ENCODE measurements around the gene SLC18A3. TPM values are rescaled to one million over a fixed set of nuclear protein-coding genes. Genes with fewer than 3 reads are reported as not detected.

SLC18A3 gene
- total and polyA plus RNA-seq, 5 donors, result 0.14 to 0.23 TPM; not detected in 3

GRCh38 chr10:49578392-49578791 lies 31.7 kb upstream of the SLC18A3 start:
- WGBS, result 86% methylated on average over 3 of the region's 3 CpGs
- H3K4me1 ChIP-seq (ENCODE audit: control insufficient read depth, insufficient read depth, low read length), result no peaks in the 10 kb centered on the region
- H3K27ac ChIP-seq (ENCODE audit: low read length), result no peak overlapping the region
- ATAC-seq (no peak), DNase-seq (no peak)
- H3K9me3 ChIP-seq (ENCODE audit: control insufficient read depth, low read length), result no peaks in the 10 kb centered on the region
- H3K4me3 ChIP-seq (ENCODE audit: low read length), result no peak overlapping the region
- intact Hi-C loops (cut with DNase I), result no loop called here
- no peaks in the 10 kb centered on the region for H3K27me3 ChIP-seq (ENCODE audit: control insufficient read depth, insufficient read depth)

DNA sequence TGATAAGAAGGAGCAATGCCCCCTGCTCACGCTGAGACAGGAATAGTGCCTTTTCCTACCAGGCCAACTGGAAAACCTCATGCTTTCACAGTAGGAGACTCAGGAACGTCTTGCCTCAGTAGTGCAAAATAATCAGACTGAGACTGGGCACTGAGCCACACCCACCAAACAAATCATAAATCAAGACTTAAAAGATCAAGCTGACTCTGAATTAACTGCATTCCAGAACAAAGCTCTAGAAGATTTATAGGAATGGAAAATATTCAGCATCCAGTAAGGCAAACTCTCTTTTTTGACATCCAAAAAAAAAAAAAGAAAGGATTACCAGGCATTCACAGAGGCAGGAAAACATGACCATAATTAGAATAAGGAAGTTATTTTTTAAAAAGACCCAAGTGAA lies 30.5 kb upstream of the SLC18A3 start:
- Histone ChIP-seq H3K4me3 (ENCODE audit: low read length) (no peak overlapping the region), H3K4me1 (ENCODE audit: control insufficient read depth, insufficient read depth, low read length) (no peaks in the 10 kb centered on the region), H3K27ac (ENCODE audit: low read length) (no peak overlapping the region), H3K9me3 (ENCODE audit: control insufficient read depth, low read length) (no peaks in the 10 kb centered on the region), H3K27me3 (ENCODE audit: control insufficient read depth, insufficient read depth) (no peaks in the 10 kb centered on the region)
- DNase-seq (no peak), ATAC-seq (no peak)
- 51% methylated on average over 2 of the region's 2 CpGs for WGBS
- intact Hi-C loops (cut with DNase I), result no loop called here

- no peaks in the 10 kb centered on the region for H3K9me3 ChIP-seq (ENCODE audit: control insufficient read depth, low read length)
- ATAC-seq (no peak), DNase-seq (no peak)
- no peaks in the 10 kb centered on the region for H3K27me3 ChIP-seq (ENCODE audit: control insufficient read depth, insufficient read depth)
- intact Hi-C loops (cut with DNase I), result no loop called here
- no peaks in the 10 kb centered on the region for H3K4me1 ChIP-seq (ENCODE audit: control insufficient read depth, insufficient read depth, low read length)
- no peak overlapping the region for H3K27ac ChIP-seq (ENCODE audit: low read length)
- H3K4me3 ChIP-seq (ENCODE audit: low read length), result no peak overlapping the region
Measured at GRCh38 chr10:49585387-49585786, 24.7 kb upstream of the SLC18A3 start.

- no peak for ATAC-seq
- H3K9me3 ChIP-seq (ENCODE audit: control insufficient read depth, low read length), result no peaks in the 10 kb centered on the region
- intact Hi-C loops (cut with DNase I), result no loop called here
Measured at GRCh38 chr10:49587981-49588380, 22.1 kb upstream of the SLC18A3 start.

GRCh38 chr10:49592726-49593563 lies 17.2 kb upstream of the SLC18A3 start:
- WGBS, result 33% methylated on average over 9 of the region's 9 CpGs
- DNase-seq (peak in 2 of 3 donors; percentile 41 to 69), ATAC-seq (peak; percentile 64 to 69)
- Histone ChIP-seq H3K27me3 (ENCODE audit: control insufficient read depth, insufficient read depth) (no peaks in the 10 kb centered on the region), H3K4me1 (ENCODE audit: control insufficient read depth, insufficient read depth, low read length) (no peaks in the 10 kb centered on the region), H3K9me3 (ENCODE audit: control insufficient read depth, low read length) (no peaks in the 10 kb centered on the region), H3K27ac (ENCODE audit: low read length) (no peak overlapping the region), H3K4me3 (ENCODE audit: low read length) (no peak overlapping the region)
- intact Hi-C loops (cut with DNase I), result loop anchor here in 3 of 4 donors (5.0 to 10.0 kb wide), 2 partner anchors 629 to 632 kb away; no protein-coding TSS in a partner anchor

More at GRCh38 chr10:49587981-49588380, 22.1 kb upstream of the SLC18A3 start:
- H3K4me1 ChIP-seq (ENCODE audit: control insufficient read depth, insufficient read depth, low read length), result no peaks in the 10 kb centered on the region
- DNase-seq, result no peak
- H3K27ac ChIP-seq (ENCODE audit: low read length), result no peak overlapping the region
- WGBS, result 74% methylated on average over 4 of the region's 4 CpGs
- H3K4me3 ChIP-seq (ENCODE audit: low read length), result no peak overlapping the region
- H3K27me3 ChIP-seq (ENCODE audit: control insufficient read depth, insufficient read depth), result no peaks in the 10 kb centered on the region

- Histone ChIP-seq H3K4me1 (ENCODE audit: control insufficient read depth, insufficient read depth, low read length) (no peaks in the 10 kb centered on the region), H3K4me3 (ENCODE audit: low read length) (no peak overlapping the region), H3K27ac (ENCODE audit: low read length) (no peak overlapping the region), H3K9me3 (ENCODE audit: control insufficient read depth, low read length) (no peaks in the 10 kb centered on the region), H3K27me3 (ENCODE audit: control insufficient read depth, insufficient read depth) (no peaks in the 10 kb centered on the region)
- 82% methylated on average over 6 of the region's 6 CpGs for WGBS
- intact Hi-C loops (cut with DNase I), result loop anchor here in 3 of 4 donors (5.0 to 10.0 kb wide), 2 partner anchors 629 to 631 kb away; no protein-coding TSS in a partner anchor
- DNase-seq, result no peak
- ATAC-seq, result peak in 1 of 2 donors; percentile 32
Measured at GRCh38 chr10:49593564-49593875, 16.6 kb upstream of the SLC18A3 start.

- no peaks in the 10 kb centered on the region for H3K4me1 ChIP-seq (ENCODE audit: control insufficient read depth, insufficient read depth, low read length)
- H3K27me3 ChIP-seq (ENCODE audit: control insufficient read depth, insufficient read depth), result no peaks in the 10 kb centered on the region
- no peak overlapping the region for H3K4me3 ChIP-seq (ENCODE audit: low read length)
- 51% methylated on average over 4 of the region's 4 CpGs for WGBS
- intact Hi-C loops (cut with DNase I), result loop anchor here in 3 of 4 donors (5.0 to 10.0 kb wide), 2 partner anchors 628 to 631 kb away; no protein-coding TSS in a partner anchor
- no peak overlapping the region for H3K27ac ChIP-seq (ENCODE audit: low read length)
- no peaks in the 10 kb centered on the region for H3K9me3 ChIP-seq (ENCODE audit: control insufficient read depth, low read length)
- no peak for DNase-seq
- no peak for ATAC-seq
Measured at GRCh38 chr10:49593998-49594397, 16.1 kb upstream of the SLC18A3 start.

GRCh38 chr10:49594594-49594993 lies 15.5 kb upstream of the SLC18A3 start:
- H3K4me1 ChIP-seq (ENCODE audit: control insufficient read depth, insufficient read depth, low read length), result no peaks in the 10 kb centered on the region
- 2% methylated on average over 6 of the region's 6 CpGs for WGBS
- H3K9me3 ChIP-seq (ENCODE audit: control insufficient read depth, low read length), result no peaks in the 10 kb centered on the region
- H3K27ac ChIP-seq (ENCODE audit: low read length), result no peak overlapping the region
- ATAC-seq, result peak; percentile 45 to 58
- intact Hi-C loops (cut with DNase I), result loop anchor here in 3 of 4 donors (5.0 to 10.0 kb wide), 2 partner anchors 628 to 630 kb away; no protein-coding TSS in a partner anchor
- H3K27me3 ChIP-seq (ENCODE audit: control insufficient read depth, insufficient read depth), result no peaks in the 10 kb centered on the region
- no peak for DNase-seq
- no peak overlapping the region for H3K4me3 ChIP-seq (ENCODE audit: low read length)

DNA sequence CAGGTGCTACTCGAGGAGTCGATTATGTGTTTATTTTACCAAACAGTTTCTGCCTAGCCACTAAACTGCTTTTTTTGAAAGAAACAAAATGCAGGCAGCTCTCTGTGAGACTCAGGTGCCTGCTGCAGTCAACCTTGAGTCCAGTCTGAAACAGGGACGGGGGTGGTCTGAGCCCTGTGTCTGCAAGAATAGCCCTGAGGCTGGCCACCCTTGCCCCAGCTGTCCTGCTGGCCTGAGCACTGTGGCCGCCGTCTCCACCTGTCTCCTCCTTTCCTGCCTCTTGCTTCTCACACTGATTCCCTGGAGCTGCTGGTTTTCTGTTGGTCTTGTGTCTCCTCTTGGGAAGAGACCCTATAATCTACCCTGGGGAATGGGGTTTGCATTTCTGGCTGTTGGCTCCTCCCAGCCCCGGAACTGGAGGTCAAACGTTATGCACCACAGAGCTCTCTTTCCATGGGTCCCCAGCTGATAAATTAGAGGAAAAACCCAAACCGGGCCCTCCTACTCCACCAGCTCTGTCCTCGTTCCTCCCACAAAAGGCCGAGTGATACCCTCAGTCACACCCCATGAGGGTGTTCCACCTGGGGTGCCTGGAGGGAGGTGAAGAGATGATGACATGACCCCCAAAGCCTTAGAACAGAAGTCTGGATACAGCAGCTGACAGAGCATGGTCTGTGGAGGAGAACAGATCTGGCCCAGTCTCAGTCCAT lies 15.0 kb upstream of the SLC18A3 start:
- DNase-seq (no peak), ATAC-seq (no peak)
- Histone ChIP-seq H3K9me3 (ENCODE audit: control insufficient read depth, low read length) (no peaks in the 10 kb centered on the region), H3K4me3 (ENCODE audit: low read length) (no peak overlapping the region), H3K27me3 (ENCODE audit: control insufficient read depth, insufficient read depth) (no peaks in the 10 kb centered on the region), H3K27ac (ENCODE audit: low read length) (no peak overlapping the region), H3K4me1 (ENCODE audit: control insufficient read depth, insufficient read depth, low read length) (no peaks in the 10 kb centered on the region)
- intact Hi-C loops (cut with DNase I), result loop anchor here in 3 of 4 donors (5.0 to 10.0 kb wide), 2 partner anchors 627 to 630 kb away; no protein-coding TSS in a partner anchor
- 57% methylated on average over 10 of the region's 10 CpGs for WGBS

- Histone ChIP-seq H3K9me3 (ENCODE audit: control insufficient read depth, low read length) (no peaks in the 10 kb centered on the region), H3K4me3 (ENCODE audit: low read length) (no peak overlapping the region), H3K27ac (ENCODE audit: low read length) (no peak overlapping the region), H3K4me1 (ENCODE audit: control insufficient read depth, insufficient read depth, low read length) (no peaks in the 10 kb centered on the region), H3K27me3 (ENCODE audit: control insufficient read depth, insufficient read depth) (no peaks in the 10 kb centered on the region)
- DNase-seq, result no peak
- no peak for ATAC-seq
- intact Hi-C loops (cut with DNase I), result loop anchor here in 3 of 4 donors (5.0 to 10.0 kb wide), 2 partner anchors 626 to 629 kb away; no protein-coding TSS in a partner anchor
- WGBS, result 65% methylated on average over 13 of the region's 13 CpGs
Measured at GRCh38 chr10:49595713-49596492, 14.2 kb upstream of the SLC18A3 start.

Measured in right cardiac atrium (tissue), 5 donors.